ENCODE measurements around the gene CD22.

GRCh38 chr19:35321291-35321690 lies 7.7 kb upstream of the CD22 start:
- TF ChIP-seq MYC (CRISPR knock-in tag; IDR thresholded peaks at IDR 0.05; ENCODE audit: borderline replicate concordance) (no peak), ZFX (CRISPR knock-in tag; IDR thresholded peaks at IDR 0.05; ENCODE audit: low read depth) (no peak), ZBTB1 (CRISPR knock-in tag; IDR thresholded peaks at IDR 0.05; ENCODE audit: borderline replicate concordance) (no peak), ZNF792 (CRISPR knock-in tag; IDR thresholded peaks at IDR 0.05) (no peak)

Data from HepG2 (cell line).